GM18505 (cell line): ENCODE data around the gene MAD1L1.

Experiments used
- ATAC-seq: cut with Tn5 transposase; IDR thresholded peaks from one replicate; pipeline ENCODE4 v1.9.1; 2021; ENCODE audit not compliant: unreplicated experiment
- POLR2A ChIP-seq: IDR thresholded peaks from 4 replicates; pipeline ENCODE4 v1.6.1; 2011; ENCODE audit warnings: borderline replicate concordance; ENCODE audit not compliant: insufficient read depth, insufficient read length; ENCODE audit errors: extremely low read depth

MAD1L1 gene

GRCh38 chr7:2049111-2049781 is 183.5 kb downstream of the MAD1L1 start:
- ATAC-seq, result no peak
- TF ChIP-seq POLR2A, result no peak

- TF ChIP-seq POLR2A, result no peak
- no peak for ATAC-seq
Observed at GRCh38 chr7:2048531-2048930, 184.2 kb downstream of the MAD1L1 start.

GRCh38 chr7:2048006-2048405 is 184.7 kb downstream of the MAD1L1 start:
- no peak for TF ChIP-seq POLR2A
- ATAC-seq, result no peak

- TF ChIP-seq POLR2A, result no peak
- no peak for ATAC-seq
Observed at GRCh38 chr7:2046581-2047565, 185.9 kb downstream of the MAD1L1 start.

GRCh38 chr7:2045559-2046405 is 187.0 kb downstream of the MAD1L1 start:
- no peak for TF ChIP-seq POLR2A
- no peak for ATAC-seq

GRCh38 chr7:2044883-2045471 is 187.8 kb downstream of the MAD1L1 start:
- no peak for ATAC-seq
- TF ChIP-seq POLR2A, result no peak

GRCh38 chr7:2044311-2044882 is 188.3 kb downstream of the MAD1L1 start:
- TF ChIP-seq POLR2A, result no peak
- ATAC-seq, result no peak

- no peak for ATAC-seq
- TF ChIP-seq POLR2A, result no peak
Observed at GRCh38 chr7:2043316-2044039, 189.3 kb downstream of the MAD1L1 start.

GRCh38 chr7:2042650-2043049 is 190.1 kb downstream of the MAD1L1 start:
- no peak for ATAC-seq
- no peak for TF ChIP-seq POLR2A

- no peak for ATAC-seq
- TF ChIP-seq POLR2A, result no peak
Observed at GRCh38 chr7:2041496-2042367, 191.0 kb downstream of the MAD1L1 start.

GRCh38 chr7:2040893-2041270 is 191.9 kb downstream of the MAD1L1 start:
- no peak for TF ChIP-seq POLR2A
- ATAC-seq, result no peak
